Mesothelial cell of epicardium (in vitro differentiated cells): ENCODE data around the gene PLA2G4B. TPM values are rescaled to one million over a fixed set of nuclear protein-coding genes. Genes with fewer than 3 reads are reported as not detected.

Experiments used
- DNase-seq, 2 experiments: peaks; one replicate each; pipeline ENCODE4 v3.0.0; 2021; ENCODE audit warnings: low spot score in 2 of 2; ENCODE audit not compliant: unreplicated experiment in 2 of 2
- H3K27ac Mint-ChIP-seq: 2 replicates; pipeline ENCODE4 v1.8.0; 2021; ENCODE audit warnings: mixed read lengths
- H3K27me3 Mint-ChIP-seq: 2 replicates; pipeline ENCODE4 v1.8.0; 2021; ENCODE audit warnings: low read depth, mixed read lengths
- H3K36me3 Mint-ChIP-seq: 2 replicates; pipeline ENCODE4 v1.8.0; 2021; ENCODE audit warnings: mixed read lengths
- H3K4me1 Mint-ChIP-seq: 2 replicates; pipeline ENCODE4 v1.8.0; 2021; ENCODE audit warnings: mixed read lengths
- H3K4me3 Mint-ChIP-seq: 2 replicates; pipeline ENCODE4 v1.8.0; 2021; ENCODE audit warnings: mild to moderate bottlenecking, moderate library complexity, mixed read lengths
- H3K9me3 Mint-ChIP-seq: 2 replicates; pipeline ENCODE4 v1.8.0; 2021; ENCODE audit warnings: mixed read lengths
- CTCF ChIP-seq: fragments of 200-600 bp; sonication (generic); IDR thresholded peaks from one replicate; pipeline ENCODE4 v1.5.0; 2021; ENCODE audit warnings: antibody characterized with exemption; ENCODE audit not compliant: unreplicated experiment
- total RNA-seq: library from RNA; stranded (reverse); gene quantifications from 3 replicates; pipeline ENCODE4 v1.2.1, GENCODE V29; 2021

PLA2G4B gene
- total RNA-seq, 1 donor from 2014 or later, result 11.2 TPM

GRCh38 chr15:41850482-41851166 lies 12.0 kb downstream of the PLA2G4B start:
- no peak for DNase-seq
- H3K27ac Mint-ChIP-seq, result no peak overlapping the region
- peaks cover 10% of the 10 kb centered on the region for H3K36me3 Mint-ChIP-seq

GRCh38 chr15:41851167-41851523 lies 12.5 kb downstream of the PLA2G4B start:
- H3K36me3 Mint-ChIP-seq, result peaks cover 9% of the 10 kb centered on the region
- H3K27me3 Mint-ChIP-seq, result no peaks in the 10 kb centered on the region
- H3K4me1 Mint-ChIP-seq, result peaks cover 10% of the 10 kb centered on the region
- no peak for DNase-seq
- no peak overlapping the region for H3K27ac Mint-ChIP-seq
- no peak overlapping the region for H3K4me3 Mint-ChIP-seq
- TF ChIP-seq CTCF, result no peak
- no peaks in the 10 kb centered on the region for H3K9me3 Mint-ChIP-seq

More at GRCh38 chr15:41850482-41851166, 12.0 kb downstream of the PLA2G4B start:
- peaks cover 6% of the 10 kb centered on the region for H3K4me1 Mint-ChIP-seq
- no peaks in the 10 kb centered on the region for H3K27me3 Mint-ChIP-seq
- no peaks in the 10 kb centered on the region for H3K9me3 Mint-ChIP-seq
- no peak overlapping the region for H3K4me3 Mint-ChIP-seq
- TF ChIP-seq CTCF, result no peak

- no peak for DNase-seq
- H3K36me3 Mint-ChIP-seq, result peaks cover 7% of the 10 kb centered on the region
- no peak overlapping the region for H3K4me3 Mint-ChIP-seq
- peaks cover 10% of the 10 kb centered on the region for H3K4me1 Mint-ChIP-seq
- TF ChIP-seq CTCF, result no peak
- no peaks in the 10 kb centered on the region for H3K9me3 Mint-ChIP-seq
- H3K27me3 Mint-ChIP-seq, result no peaks in the 10 kb centered on the region
- H3K27ac Mint-ChIP-seq, result no peak overlapping the region
These were observed 13.2 kb downstream of the PLA2G4B start for GRCh38 chr15:41851755-41852370.

- peaks cover 12% of the 10 kb centered on the region for H3K4me1 Mint-ChIP-seq
- no peak overlapping the region for H3K27ac Mint-ChIP-seq
- H3K9me3 Mint-ChIP-seq, result no peaks in the 10 kb centered on the region
- no peak for DNase-seq
- TF ChIP-seq CTCF, result no peak
- H3K4me3 Mint-ChIP-seq, result no peak overlapping the region
- no peaks in the 10 kb centered on the region for H3K27me3 Mint-ChIP-seq
- H3K36me3 Mint-ChIP-seq, result peaks cover 4% of the 10 kb centered on the region
These were observed 14.3 kb downstream of the PLA2G4B start for GRCh38 chr15:41852736-41853590.

- H3K4me3 Mint-ChIP-seq, result no peak overlapping the region
- no peak for TF ChIP-seq CTCF
These were observed 15.2 kb downstream of the PLA2G4B start for GRCh38 chr15:41853831-41854230.

More at GRCh38 chr15:41853831-41854230, 15.2 kb downstream of the PLA2G4B start:
- peaks cover 12% of the 10 kb centered on the region for H3K4me1 Mint-ChIP-seq
- H3K36me3 Mint-ChIP-seq, result no peaks in the 10 kb centered on the region
- H3K27ac Mint-ChIP-seq, result no peak overlapping the region
- no peaks in the 10 kb centered on the region for H3K27me3 Mint-ChIP-seq
- no peak for DNase-seq
- H3K9me3 Mint-ChIP-seq, result no peaks in the 10 kb centered on the region
